NCI-H2107 (cell line): ENCODE data around the gene LRCOL1.
A peak's percentile ranks its signal among the peaks of the same experiment; 100 is the strongest.

Experiments
- DNase-seq: peaks from one replicate; lab custom pipeline; 2025; lab: John Stamatoyannopoulos, UW

LRCOL1 gene

DNA sequence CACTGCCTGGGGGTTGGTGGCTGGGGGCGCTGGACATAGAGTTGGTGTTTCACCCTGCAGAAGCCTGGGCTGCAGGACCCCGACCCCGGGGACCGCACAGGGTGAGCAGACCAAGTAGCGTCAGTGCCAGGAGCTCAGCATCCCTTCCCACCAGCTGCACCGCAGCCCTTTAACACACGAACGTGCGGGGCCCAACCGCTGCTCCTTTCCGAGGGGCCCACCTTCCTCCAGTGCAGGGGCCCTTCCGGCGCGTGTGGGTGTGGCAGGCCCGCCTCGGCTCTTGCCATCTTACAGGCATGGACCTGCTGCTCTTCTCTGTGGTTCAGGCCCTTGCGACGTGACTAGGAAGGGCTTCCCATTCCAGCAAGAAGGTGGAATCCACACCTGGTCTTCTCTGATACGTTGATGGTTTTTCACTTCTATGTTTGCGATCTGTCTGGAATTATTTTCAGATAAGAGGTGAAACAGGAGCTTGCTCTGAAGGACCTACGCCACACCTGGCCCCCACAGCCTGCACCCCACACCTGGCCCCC, 47.8 kb downstream of the LRCOL1 start:
- DNase-seq: no peak

DNA sequence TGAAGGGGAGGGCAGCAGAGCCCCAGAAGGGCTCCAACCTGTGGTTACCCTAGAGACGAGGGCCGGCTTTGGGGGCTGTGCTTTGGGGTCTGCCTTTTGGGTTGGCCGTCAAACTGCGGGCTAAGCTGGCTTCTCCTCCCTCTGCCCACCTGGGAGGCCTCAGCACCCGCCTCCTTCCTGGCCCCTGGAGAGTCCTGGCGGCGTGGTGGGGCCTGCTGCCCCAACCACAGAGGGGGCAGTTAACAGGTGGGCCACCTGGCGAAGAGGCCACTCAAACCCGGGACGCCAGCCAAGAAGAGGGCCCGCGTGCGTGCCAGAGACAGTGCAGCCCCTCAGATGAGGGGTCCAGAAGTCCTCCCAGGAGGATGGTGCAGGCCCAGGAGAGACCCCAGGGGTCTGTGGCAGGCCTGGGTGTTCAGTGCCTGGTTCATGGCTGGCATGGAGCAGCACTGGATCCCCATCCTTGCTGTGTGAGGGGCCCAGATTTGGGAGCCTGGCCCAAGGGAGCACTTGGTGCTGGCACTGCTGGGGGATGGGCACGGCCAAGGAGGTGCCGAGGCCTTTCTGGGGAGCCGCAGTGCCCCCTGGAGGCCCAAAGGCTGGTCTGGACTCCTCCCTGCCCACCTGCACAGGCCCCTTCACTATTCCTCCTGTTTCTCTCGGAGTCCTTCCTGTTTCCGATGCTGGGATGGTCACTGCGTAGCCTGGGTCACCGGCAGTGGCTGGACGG, 48.8 kb downstream of the LRCOL1 start:
- no peak for DNase-seq

DNA sequence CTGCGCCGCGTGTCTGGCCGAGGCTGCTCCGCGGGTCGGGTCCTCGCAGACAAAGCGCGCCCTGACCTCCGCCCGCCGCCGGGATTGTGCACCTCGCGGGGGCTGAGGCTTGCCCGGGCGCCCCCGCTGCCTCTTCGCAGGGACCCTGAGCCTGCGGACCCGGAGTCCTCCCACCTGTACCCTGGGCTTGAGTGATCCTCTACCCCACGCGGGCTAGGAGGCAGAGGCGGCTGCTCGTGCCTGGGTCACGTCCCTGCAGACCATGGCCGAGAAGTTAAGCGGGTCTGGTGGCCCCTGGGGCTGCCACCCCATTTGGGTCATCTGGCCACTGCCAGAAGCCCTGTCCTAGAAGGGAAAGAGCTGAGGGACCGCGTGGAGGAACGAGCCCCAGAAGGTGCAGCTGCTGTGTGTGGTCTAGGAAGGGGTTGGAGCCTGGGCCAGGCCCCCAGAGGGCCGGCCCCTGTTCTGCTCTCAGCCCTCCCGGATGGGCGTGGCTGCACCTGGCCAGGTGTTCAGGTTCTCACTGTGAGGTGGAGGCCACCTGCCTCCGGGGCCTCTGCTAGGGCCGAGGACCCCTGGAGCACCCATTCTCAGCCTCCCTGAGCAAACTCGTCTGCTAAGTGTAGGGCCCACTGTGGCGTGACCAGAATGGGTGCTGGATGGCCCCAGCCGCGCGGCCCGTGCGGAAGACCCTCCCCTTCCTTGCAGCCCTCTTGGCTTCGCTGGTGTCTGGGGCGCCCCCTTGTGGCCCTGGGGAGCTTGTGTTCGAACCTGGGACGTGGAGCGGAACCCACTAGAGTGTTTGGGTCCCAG, 49.6 kb downstream of the LRCOL1 start:
- DNase-seq: peak; percentile 59

DNA sequence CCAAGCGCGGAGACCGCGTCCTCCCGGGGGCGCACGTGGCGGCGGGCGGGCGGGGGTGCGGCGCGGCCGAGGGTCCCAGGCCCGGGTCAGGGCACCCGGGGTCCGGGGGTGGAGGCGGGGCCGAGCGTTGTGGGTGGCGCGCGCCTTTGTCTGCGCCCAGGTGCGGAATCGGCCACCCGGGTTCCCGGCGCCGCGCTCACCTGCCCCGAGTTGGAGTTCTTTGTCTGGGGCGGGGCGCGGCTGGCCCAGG, 50.1 kb downstream of the LRCOL1 start:
- peak; percentile 14 for DNase-seq

GRCh38 chr12:132559652-132560363, 50.6 kb downstream of the LRCOL1 start:
- DNase-seq: peak; percentile 41

DNA sequence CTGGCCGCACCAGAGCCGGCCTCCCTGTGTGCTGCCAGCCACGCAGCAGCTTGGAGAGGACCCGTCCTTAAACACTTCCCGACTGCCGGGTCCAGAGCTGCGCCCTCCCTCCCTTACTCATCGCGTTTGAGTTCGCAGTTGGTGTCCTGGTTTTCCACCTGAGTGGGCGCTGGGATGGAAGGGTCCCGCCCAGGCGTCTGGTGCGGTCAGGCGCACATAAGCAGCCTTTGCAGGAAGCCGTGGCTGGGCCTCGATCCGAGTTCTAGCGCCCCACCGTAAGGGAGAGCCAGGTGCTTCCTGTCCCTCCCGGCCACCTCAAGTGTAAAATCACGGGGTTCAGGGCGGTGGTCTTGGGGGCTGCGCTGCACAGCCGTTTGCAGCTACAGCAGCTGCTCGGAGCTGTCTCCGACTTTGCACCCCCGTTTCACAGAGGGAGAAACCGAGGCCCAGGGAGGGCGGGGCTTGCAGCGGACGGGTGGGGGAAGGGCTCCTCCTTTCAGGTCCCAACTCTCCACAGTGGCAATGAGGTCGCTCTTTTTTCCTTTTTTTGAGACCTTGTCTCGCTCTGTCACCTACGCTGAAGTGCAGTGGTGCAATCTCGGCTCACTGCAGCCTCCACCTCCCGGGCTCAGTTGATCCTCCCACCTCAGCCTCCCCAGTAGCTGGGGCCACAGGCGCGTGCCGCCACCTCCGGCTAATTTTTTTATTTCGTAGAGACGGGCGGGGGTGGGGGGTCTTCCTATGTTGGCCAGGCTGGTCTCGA, 51.3 kb downstream of the LRCOL1 start:
- no peak for DNase-seq

GRCh38 chr12:132558042-132558856, 52.1 kb downstream of the LRCOL1 start:
- DNase-seq: no peak

- DNase-seq: no peak
Measured at GRCh38 chr12:132557291-132558015, 52.9 kb downstream of the LRCOL1 start.

DNA sequence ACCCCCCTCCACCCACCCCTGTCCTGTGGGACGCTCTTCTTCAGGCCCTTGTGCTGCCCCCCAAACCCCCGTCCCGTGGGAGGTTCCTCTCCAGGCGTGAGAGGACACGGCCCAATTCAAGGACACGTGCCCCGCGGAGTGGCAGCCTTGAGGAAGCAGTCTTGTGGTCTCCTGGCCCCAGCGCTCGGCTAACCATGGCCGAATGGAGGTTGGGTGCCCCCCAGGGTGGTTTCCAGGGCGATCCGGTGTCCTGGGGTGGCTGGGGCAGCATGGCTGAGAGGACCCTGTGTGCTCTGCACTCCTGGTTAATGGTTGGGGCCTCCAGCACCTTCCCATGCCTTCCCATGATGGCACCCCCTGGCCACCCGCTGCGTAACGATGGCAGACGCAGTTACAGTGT, 53.6 kb downstream of the LRCOL1 start:
- no peak for DNase-seq

DNA sequence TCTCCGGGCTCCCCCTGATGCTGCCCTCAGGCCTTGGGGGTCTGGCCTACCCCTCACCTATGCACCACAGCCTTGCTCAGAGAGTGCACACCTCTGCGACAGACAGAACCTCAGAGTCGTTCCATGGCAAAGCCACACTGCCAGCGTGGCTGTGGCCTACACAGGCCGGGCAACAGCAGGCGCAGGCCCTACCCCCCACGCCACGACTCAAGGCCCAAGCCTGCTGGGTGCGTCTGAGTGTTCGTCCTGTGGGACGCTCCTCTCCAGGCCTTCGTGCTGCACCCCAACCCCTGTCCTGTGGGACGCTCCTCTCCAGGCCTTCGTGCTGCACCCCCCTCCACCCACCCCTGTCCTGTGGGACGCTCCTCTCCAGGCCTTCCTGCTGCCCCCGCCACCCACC, 54.2 kb downstream of the LRCOL1 start:
- no peak for DNase-seq

GRCh38 chr12:132555686-132556085, 54.7 kb downstream of the LRCOL1 start:
- DNase-seq: no peak

GRCh38 chr12:132554845-132555630, 55.3 kb downstream of the LRCOL1 start:
- no peak for DNase-seq
